Measurements from ENCODE around the gene PPP4R3C.

Gene PPP4R3C

GRCh38 chrX:27439771-27440170, 23.4 kb downstream of the PPP4R3C start:
- Histone ChIP-seq H3K36me3 (replicated peaks; ENCODE audit: low read depth, low read length) (no peaks in the 10 kb centered on the region), H3K79me2 (ENCODE audit: low read length) (no peaks in the 10 kb centered on the region), H3K4me3 (ENCODE audit: low read length) (no peak overlapping the region), H3K4me1 (ENCODE audit: low read length) (no peaks in the 10 kb centered on the region), H3K9ac (ENCODE audit: low read length) (no peak overlapping the region), H3K9me3 (ENCODE audit: insufficient read depth, low read length) (no peaks in the 10 kb centered on the region), H4K20me1 (ENCODE audit: insufficient read depth, low read length) (no peaks in the 10 kb centered on the region), H2AFZ (ENCODE audit: low read depth, low read length) (no peak overlapping the region), H3K4me2 (ENCODE audit: low read length) (no peak overlapping the region), H3K27me3 (ENCODE audit: low read depth, low read length) (no peaks in the 10 kb centered on the region), H3K27ac (ENCODE audit: low read length) (no peak overlapping the region)
- no peak for TF ChIP-seq EZH2phosphoT487 (IDR thresholded peaks at IDR 0.05; ENCODE audit: low read depth)
- no peak for TF ChIP-seq CTCF (IDR thresholded peaks at IDR 0.05; ENCODE audit: low read depth, low read length)

- no peaks in the 10 kb centered on the region for H3K36me3 ChIP-seq (replicated peaks; ENCODE audit: low read depth, low read length)
- H3K9ac ChIP-seq (ENCODE audit: low read length), result no peak overlapping the region
- no peak overlapping the region for H3K27ac ChIP-seq (ENCODE audit: low read length)
- H2AFZ ChIP-seq (ENCODE audit: low read depth, low read length), result no peak overlapping the region
- no peaks in the 10 kb centered on the region for H3K4me1 ChIP-seq (ENCODE audit: low read length)
- no peaks in the 10 kb centered on the region for H4K20me1 ChIP-seq (ENCODE audit: insufficient read depth, low read length)
- no peaks in the 10 kb centered on the region for H3K79me2 ChIP-seq (ENCODE audit: low read length)
- no peak overlapping the region for H3K4me3 ChIP-seq (ENCODE audit: low read length)
- TF ChIP-seq CTCF (IDR thresholded peaks at IDR 0.05; ENCODE audit: low read depth, low read length), result no peak
- no peak for TF ChIP-seq EZH2phosphoT487 (IDR thresholded peaks at IDR 0.05; ENCODE audit: low read depth)
- no peaks in the 10 kb centered on the region for H3K27me3 ChIP-seq (ENCODE audit: low read depth, low read length)
- no peaks in the 10 kb centered on the region for H3K9me3 ChIP-seq (ENCODE audit: insufficient read depth, low read length)
- no peak overlapping the region for H3K4me2 ChIP-seq (ENCODE audit: low read length)
These were observed 24.2 kb downstream of the PPP4R3C start for GRCh38 chrX:27438937-27439336.

GRCh38 chrX:27435031-27435430, 28.1 kb downstream of the PPP4R3C start:
- Histone ChIP-seq H3K9me3 (ENCODE audit: insufficient read depth, low read length) (no peaks in the 10 kb centered on the region), H3K79me2 (ENCODE audit: low read length) (no peaks in the 10 kb centered on the region), H3K4me3 (ENCODE audit: low read length) (no peak overlapping the region), H3K27me3 (ENCODE audit: low read depth, low read length) (no peaks in the 10 kb centered on the region), H3K27ac (ENCODE audit: low read length) (no peak overlapping the region), H4K20me1 (ENCODE audit: insufficient read depth, low read length) (no peaks in the 10 kb centered on the region), H3K4me1 (ENCODE audit: low read length) (no peaks in the 10 kb centered on the region), H3K9ac (ENCODE audit: low read length) (no peak overlapping the region), H3K4me2 (ENCODE audit: low read length) (no peak overlapping the region), H3K36me3 (replicated peaks; ENCODE audit: low read depth, low read length) (no peaks in the 10 kb centered on the region), H2AFZ (ENCODE audit: low read depth, low read length) (no peak overlapping the region)
- no peak for TF ChIP-seq EZH2phosphoT487 (IDR thresholded peaks at IDR 0.05; ENCODE audit: low read depth)
- TF ChIP-seq CTCF (IDR thresholded peaks at IDR 0.05; ENCODE audit: low read depth, low read length), result no peak

Measured in OCI-LY3 (cell line).